Right forelimb (tissue), 1 donor: ENCODE results near the gene DNAJC13.
"Not testable (repeated sequence)": the region's sequence is repeated elsewhere in the genome, so short reads cannot be mapped to it uniquely, and the experiment has no call there.

ENCODE experiments used
- DNase-seq: peaks from one replicate; pipeline ENCODE4 v3.0.0-alpha.2; 2018

DNAJC13 gene, protein sequence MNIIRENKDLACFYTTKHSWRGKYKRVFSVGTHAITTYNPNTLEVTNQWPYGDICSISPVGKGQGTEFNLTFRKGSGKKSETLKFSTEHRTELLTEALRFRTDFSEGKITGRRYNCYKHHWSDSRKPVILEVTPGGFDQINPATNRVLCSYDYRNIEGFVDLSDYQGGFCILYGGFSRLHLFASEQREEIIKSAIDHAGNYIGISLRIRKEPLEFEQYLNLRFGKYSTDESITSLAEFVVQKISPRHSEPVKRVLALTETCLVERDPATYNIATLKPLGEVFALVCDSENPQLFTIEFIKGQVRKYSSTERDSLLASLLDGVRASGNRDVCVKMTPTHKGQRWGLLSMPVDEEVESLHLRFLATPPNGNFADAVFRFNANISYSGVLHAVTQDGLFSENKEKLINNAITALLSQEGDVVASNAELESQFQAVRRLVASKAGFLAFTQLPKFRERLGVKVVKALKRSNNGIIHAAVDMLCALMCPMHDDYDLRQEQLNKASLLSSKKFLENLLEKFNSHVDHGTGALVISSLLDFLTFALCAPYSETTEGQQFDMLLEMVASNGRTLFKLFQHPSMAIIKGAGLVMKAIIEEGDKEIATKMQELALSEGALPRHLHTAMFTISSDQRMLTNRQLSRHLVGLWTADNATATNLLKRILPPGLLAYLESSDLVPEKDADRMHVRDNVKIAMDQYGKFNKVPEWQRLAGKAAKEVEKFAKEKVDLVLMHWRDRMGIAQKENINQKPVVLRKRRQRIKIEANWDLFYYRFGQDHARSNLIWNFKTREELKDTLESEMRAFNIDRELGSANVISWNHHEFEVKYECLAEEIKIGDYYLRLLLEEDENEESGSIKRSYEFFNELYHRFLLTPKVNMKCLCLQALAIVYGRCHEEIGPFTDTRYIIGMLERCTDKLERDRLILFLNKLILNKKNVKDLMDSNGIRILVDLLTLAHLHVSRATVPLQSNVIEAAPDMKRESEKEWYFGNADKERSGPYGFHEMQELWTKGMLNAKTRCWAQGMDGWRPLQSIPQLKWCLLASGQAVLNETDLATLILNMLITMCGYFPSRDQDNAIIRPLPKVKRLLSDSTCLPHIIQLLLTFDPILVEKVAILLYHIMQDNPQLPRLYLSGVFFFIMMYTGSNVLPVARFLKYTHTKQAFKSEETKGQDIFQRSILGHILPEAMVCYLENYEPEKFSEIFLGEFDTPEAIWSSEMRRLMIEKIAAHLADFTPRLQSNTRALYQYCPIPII (N-terminal part only)

GRCh38 chr3:132416807-132417694, at the start of gene DNAJC13:
Gene DNAJC13 (plus strand): TSS chr3:132417502. CDS start chr3:132434551, 17,049 bp downstream.
- peak; percentile 95 for DNase-seq

GRCh38 chr3:132368515-132368914, 48.8 kb upstream of the DNAJC13 start:
- DNase-seq = no peak

GRCh38 chr3:132368962-132369361, 48.3 kb upstream of the DNAJC13 start:
- DNase-seq = no peak

DNA sequence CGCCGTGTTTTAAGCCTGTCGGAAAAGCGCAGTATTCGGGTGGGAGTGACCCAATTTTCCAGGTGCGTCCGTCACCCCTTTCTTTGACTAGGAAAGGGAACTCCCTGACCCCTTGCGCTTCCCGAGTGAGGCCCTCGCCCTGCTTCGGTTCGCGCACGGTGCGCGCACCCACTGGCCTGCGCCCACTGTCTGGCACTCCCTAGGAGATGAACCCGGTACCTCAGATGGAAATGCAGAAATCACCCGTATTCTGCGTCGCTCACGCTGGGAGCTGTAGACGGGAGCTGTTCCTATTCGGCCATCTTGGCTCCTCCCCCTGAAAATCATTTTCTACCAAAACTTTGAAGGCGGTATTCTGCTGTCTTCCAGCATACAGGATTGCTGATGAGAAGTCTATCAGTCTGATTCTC, 40.4 kb upstream of the DNAJC13 start:
- not testable (repeated sequence) for DNase-seq

- no peak for DNase-seq
These were observed 39.1 kb upstream of the DNAJC13 start for GRCh38 chr3:132378048-132378762.

DNA sequence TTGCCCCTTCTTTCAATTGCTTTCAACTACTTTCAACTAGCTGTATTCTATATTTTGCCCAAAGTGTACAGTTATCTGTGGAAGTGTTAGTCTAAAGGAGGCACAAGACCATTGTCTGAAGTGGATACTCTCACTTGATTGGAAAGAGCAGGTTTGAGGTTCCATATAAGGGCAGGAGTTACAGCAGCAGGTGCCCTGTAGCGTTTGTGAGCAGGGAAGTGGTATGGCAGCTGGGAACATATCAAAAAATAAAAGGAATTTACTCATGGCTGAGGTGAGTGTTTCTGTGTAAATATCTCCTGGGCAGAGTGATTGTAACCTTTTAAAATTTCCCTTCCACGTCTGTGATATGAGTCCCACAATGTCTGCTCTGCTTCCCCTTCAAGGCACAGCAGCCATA, 38.5 kb upstream of the DNAJC13 start:
- no peak for DNase-seq

DNA sequence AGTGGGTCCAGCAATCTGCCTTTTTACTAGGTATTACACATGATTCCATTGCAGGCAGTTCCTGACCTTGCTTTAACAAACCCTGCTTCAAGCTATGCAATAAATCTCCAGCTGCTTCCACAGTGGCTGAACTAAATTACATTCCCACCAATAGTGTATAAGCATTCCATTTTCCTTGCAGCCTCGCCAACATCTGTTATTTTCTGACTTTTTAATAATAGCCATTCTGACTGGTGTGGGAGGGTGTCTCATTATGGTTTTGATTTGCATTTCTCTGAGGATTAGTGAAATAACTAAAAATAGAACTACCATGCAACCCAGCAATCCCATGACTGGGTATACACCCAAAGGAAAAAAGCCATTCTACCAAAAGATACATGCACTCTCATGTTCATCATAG, 36.4 kb upstream of the DNAJC13 start:
- DNase-seq = no peak

DNA sequence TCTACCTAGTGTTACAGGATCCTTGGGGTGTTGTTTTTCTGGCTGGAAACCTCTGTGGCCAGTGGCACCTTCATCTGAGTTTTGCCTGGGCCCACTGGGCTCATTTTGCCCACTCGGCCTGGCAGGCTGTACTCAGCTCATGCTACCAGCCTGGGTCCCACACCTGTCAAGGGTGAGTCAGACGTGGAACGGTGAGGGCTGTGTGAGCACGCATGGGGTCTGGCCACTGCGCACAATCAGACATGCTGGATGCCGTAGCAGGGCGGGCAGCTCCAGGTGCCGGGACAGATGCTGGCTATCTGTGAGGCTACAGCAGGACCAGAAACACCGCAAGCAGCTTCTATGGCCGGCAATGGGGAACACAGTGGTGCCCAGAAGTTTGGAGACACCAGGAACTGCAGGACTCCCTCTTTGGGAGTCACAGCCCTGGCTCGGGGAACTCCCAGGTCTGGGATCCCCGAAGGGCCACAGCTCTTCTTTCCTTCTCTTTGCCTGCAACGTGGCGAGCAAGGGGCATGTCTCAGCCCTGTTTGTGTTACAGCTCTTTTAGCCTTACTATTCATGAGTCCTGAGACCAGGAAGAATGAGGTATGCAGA, 35.9 kb upstream of the DNAJC13 start:
- DNase-seq = no peak

DNA sequence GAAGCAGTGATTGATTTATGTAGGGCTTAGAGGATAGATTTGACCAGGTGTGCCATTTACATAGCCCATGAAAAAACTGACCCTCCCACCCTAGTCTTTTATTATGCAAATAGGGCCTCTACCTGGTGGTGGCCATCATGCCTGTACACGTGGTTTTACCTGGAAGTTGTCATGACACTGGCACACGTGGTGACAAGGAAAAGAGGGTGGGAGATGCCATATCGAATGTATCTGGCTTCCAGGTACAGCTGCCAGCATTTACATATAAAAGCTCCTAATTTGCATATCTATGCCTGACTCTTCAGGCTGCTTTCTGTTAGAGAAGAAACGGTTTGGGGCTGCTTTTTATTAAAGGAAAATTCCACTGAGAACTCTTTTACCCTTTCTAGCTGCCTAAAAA, 35.0 kb upstream of the DNAJC13 start:
- no peak for DNase-seq

- DNase-seq = no peak
These were observed 34.6 kb upstream of the DNAJC13 start for GRCh38 chr3:132382688-132383194.

DNA sequence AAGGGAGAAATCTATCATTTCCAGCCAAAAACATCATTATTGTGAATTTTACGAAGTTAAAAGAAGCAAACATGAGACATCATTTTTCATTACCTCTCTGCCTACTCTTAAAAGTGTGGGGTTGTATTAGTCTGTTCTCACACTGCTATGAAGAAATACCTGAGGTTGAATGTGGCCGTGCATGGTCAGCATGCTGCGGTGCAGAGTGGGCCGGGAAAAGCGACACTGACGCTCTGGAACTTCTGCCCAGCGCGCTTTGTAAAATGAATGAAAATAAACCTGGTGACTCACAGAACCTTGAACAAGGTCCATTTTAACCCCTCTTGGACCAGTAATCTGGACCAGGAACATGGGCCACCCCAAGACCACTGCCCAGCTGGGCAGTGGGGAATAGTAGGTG, 31.0 kb upstream of the DNAJC13 start:
- no peak for DNase-seq

DNA sequence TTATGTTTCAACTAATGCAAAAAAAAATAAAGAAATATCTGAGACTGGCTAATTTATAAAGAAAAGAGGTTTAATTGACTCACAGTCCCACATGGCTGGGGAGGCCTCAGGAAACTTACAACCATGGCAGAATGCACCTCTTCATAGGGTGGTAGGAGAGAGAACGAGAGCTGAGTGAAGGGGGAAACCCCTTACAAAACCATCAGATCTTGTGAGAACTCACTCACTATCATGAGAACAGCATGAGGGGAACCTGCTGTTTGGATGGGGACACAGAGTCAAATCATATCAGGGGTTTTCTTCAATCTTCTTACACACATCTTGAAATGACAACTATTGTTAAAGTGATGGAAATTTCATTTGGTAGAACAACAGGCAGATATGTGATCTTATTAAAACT, 24.6 kb upstream of the DNAJC13 start:
- not testable (repeated sequence) for DNase-seq

- peak; percentile 54 for DNase-seq
These were observed 23.0 kb upstream of the DNAJC13 start for GRCh38 chr3:132394320-132394719.

DNA sequence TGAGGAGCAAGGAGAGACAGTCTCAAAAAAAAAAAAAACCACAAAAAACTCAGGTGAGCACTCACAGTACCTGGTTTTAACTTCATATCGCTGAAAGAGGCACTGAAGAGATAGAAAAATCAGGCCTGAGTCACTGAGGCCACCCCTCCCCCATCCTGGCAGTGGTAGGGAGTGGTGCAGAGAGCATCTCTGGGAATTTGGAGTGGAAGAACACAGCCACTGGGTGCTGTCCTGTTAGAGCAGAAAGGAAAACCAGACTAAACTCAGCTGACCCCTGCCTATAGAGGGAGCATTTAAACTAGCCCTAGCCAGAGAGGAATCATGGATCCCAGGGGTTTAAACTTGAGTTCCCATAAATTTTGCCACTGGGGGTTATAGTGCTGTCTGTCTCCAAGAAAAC, 22.2 kb upstream of the DNAJC13 start:
- no peak for DNase-seq

- no peak for DNase-seq
These were observed 21.0 kb upstream of the DNAJC13 start for GRCh38 chr3:132396255-132396654.

DNA sequence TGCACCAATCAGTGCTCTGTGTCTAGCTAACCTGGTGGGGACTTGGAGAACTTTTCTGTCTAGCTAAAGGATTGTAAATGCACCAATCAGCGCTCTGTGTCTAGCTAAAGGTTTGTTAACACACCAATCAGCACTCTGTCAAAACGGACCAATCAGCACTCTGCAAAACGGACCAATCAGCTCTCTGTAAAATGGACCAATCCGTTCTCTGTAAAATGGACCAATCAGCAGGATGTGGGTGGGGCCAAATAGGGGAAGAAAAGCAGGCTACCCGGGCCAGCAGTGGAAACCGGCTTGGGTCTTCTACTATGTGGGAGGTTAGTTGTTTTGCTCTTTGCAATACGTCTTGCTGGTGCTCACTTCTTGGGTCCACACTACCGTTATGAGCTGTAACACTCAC, 20.5 kb upstream of the DNAJC13 start:
- DNase-seq = not testable (repeated sequence)

GRCh38 chr3:132399054-132399929, 18.0 kb upstream of the DNAJC13 start:
- DNase-seq = no peak

GRCh38 chr3:132401255-132401654, 16.0 kb upstream of the DNAJC13 start:
- no peak for DNase-seq

DNA sequence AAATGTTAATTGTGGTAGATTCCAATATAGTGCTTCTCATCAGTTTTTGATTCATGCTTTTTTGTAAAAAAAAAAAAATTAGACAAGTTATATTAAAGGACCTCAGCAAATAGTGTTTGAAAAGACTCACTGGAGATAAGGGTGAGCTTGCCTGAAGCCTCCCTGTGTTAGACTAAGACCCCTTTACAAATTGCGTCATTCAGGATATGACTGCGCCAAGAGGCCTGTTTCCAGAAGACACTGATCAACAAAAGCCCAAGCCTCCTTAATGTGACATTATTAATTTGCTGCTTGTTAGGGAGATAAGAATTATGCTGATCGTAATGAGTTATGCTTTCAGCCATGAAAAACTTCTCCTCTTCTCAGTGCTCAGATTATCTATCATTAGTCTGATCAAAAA, 13.0 kb upstream of the DNAJC13 start:
- no peak for DNase-seq

DNA sequence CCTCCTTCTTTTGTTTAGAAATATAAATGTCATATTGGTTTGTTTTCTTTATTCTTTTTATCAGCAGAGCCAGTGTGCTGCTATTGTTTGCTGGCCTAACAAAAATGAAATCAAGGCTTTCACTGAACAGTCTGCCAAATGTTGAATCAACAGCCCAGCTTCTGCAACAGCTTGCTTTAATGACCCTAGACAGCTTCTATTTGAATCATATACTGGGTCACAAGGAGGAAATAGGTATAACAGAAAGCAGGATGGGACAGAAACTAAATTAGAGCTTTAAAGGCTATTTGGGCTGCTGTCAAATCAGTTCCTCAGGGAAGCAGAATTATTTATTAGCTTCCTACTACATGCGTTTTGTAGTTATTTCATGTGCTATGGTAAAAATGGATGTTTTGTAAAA, 12.1 kb upstream of the DNAJC13 start:
- DNase-seq = no peak
